GM12872 (cell line): ENCODE results near the gene PTX4.

ENCODE experiments used
- TF ChIP-seq, protein P1 (sequence below): IDR thresholded peaks from 3 replicates; pipeline ENCODE4 v1.5.1; 2011; ENCODE audit warnings: low read depth, mild to moderate bottlenecking, low read length, moderate library complexity; ENCODE audit not compliant: insufficient read depth

Gene PTX4

DNA sequence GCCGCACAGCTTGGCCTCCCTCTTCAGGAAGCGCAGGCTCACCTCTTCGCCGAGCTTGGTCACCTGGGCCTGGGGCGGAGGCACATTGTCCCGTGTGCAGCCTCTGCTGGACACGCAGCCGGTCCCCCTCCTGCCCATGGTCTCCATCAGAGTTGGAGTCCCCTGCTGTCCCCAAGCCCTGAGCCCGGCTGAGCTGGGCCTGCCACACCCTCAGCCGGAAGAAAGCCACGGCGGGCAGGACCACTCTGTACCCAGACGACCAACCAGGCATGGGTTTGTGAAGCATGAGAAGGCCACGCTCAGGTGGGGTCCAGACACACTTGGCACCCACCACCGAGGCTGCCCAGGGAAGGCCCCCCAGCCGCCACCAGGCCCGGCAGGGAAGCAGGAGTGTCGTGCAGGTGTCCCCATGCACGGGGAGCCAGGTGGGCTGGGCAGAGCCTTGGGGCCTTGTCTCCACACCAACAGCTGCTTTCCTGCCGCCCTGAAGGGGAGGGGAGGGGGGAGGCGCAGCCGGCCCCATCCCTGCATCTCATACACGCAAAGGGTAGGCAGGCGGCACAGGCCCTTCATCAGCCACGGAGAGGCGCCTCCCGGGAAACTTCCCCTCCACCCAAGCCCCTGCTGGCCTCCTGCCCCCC lies 49.6 kb downstream of the PTX4 start:
- TF ChIP-seq, protein P1, sequence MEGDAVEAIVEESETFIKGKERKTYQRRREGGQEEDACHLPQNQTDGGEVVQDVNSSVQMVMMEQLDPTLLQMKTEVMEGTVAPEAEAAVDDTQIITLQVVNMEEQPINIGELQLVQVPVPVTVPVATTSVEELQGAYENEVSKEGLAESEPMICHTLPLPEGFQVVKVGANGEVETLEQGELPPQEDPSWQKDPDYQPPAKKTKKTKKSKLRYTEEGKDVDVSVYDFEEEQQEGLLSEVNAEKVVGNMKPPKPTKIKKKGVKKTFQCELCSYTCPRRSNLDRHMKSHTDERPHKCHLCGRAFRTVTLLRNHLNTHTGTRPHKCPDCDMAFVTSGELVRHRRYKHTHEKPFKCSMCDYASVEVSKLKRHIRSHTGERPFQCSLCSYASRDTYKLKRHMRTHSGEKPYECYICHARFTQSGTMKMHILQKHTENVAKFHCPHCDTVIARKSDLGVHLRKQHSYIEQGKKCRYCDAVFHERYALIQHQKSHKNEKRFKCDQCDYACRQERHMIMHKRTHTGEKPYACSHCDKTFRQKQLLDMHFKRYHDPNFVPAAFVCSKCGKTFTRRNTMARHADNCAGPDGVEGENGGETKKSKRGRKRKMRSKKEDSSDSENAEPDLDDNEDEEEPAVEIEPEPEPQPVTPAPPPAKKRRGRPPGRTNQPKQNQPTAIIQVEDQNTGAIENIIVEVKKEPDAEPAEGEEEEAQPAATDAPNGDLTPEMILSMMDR, result no peak

DNA sequence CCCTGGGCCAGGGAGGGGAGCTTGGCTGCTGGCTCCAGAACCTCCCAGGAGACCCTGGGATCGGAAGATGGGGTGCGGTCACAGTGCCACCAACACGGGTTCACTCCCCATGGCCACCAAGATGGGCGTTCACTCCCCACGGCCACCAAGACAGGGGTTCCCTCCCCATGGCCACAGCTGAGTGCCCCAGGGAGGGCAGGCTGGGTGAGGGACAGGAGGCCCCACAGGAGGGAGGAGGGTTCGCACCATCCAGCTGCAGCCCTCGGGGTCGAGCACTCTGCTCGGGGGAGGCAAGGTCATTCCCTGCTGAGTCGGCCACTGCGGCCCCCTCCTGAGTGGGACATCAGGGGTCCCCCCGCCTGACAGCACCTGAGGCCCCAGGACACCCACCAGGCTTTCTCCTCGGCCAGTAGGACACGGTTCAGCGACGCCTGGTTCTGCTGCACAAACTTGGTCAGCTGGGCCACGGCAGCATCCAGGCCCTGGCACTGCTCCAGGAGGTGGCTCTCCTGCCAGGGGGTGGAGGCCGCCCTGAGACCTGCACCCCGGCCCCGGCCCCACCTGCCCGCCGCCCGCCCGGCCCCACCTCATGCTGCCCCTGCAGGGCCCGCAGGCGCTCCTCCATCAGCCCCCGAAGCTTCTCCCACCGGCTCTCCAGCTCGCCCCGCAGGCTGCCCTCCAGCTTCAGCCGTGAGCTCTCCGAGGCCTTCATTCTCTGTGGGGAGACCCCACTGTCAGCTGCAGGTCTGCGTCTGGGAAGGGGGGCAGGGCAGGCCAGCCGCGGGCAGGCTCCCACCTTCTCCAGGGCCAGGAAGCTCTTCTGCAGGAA lies 50.3 kb downstream of the PTX4 start:
- TF ChIP-seq, protein P1, result no peak

DNA sequence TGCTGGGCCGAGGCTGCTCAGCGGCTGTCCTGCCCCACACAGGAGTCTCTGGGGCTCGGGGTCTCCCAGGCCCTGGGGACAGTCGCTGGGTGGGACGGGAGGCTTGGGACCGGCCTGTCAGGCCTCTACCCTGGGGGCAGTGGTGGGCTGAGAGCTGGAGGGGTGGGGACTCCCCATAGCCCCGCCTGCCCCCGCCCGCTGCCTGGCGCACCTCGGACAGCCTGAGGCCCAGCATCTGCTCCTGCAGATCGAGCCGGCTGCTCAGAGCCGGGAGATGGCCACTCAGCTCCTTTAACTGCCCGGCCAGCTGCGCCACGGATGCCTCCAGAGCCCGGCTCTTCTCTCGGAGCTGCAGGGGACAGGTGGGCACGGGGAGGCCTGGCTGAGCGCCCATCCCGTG lies 51.1 kb downstream of the PTX4 start:
- TF ChIP-seq, protein P1, result no peak

DNA sequence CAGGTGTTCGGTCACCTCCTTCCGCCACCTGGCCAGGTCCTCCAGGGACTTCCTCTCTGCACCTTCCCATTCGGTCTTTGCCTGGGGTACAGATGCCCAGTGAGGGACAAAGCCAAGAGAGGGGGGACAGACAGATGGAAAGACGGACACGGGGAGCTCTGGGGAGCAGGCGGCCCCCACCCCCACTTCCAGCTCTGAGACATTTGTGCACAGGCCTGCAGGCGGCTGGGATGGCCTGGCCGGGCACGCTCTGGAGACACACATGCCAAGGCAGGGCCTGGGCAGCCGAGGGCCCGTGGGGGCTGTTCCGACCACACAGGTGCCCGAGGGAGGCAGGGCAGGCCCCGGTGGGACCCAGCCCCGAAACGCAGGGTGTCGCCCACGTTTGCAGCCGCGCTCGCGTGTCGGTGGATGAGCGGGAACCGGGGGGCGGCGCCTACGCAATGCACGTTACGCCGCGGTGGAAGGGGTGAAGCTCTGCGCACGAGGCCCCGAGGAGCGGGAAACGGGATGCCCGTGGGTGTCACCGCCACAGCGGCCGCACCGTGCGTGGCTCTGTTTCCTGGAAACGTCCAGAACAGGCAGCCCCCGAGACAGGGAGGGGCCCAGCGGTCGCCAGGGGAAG lies 51.9 kb downstream of the PTX4 start:
- TF ChIP-seq, protein P1, result no peak

DNA sequence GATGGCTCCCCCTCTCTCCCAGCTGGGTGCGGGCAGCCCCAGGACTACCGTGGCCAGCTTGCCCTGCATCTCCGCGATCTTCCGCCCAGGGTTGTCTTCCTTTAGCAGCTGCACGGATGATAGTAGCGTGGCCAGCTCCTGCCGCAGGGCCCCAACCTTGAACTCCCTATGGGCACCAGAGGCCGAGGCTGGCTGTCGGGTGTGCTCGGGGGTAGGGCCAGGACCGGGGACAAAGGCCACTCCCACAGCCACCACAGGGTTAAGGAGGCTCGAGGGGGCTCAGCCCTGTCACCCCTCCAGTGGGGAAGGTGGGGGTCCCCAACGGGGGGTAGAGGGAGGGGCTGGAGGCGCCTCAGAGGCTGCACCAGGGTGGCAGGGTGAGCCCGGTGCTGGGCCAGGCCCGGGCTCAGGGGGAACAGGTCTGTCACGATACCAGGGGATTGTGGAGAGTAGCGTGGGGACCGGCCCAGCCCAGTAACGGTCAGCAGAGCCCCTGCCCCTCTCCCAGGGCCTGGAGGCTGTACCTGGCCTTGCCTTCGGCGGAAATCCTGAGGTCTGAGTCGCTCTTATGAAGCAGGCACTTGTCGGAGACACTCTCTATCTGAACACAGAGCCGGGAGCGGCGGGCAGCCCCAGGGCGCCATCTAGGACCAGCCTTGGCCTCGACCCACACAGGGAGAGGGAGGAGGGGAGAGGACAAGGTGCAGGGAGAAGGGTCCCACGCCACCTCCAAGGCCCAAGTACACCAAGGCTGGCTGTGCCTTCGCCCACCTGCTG lies 52.6 kb downstream of the PTX4 start:
- TF ChIP-seq, protein P1, result no peak
